ENCODE results near the gene ELOA.

- no peak for TF ChIP-seq CTCF (IDR thresholded peaks at IDR 0.05)
- TF ChIP-seq EZH2 (IDR thresholded peaks at IDR 0.05; ENCODE audit: borderline replicate concordance, insufficient read depth, low read depth, low read length, poor library complexity, severe bottlenecking) = no peak
These were observed 49.9 kb downstream of the ELOA start for GRCh38 chr1:23793018-23793781.
